ENCODE data around the gene ATF6. TPM values are rescaled to one million over a fixed set of nuclear protein-coding genes. Genes with fewer than 3 reads are reported as not detected.

ATF6 gene
- total RNA-seq, 1 experiment from 2014 or later = 16.4 TPM

- DNase-seq (ENCODE audit: low read depth, low spot score) (no peak), ATAC-seq (no peak)
- ChIA-PET CTCF (no interaction called here), POLR2A (no interaction called here)
- in situ Hi-C loops (cut with HindIII; ENCODE audit: low pct_unique_long_range_greater_than_20kb, low sequenced_read_pairs) = no loop called here
- BruUV-seq (replicated peaks) = no TSS peak
- H3K36me3 ChIP-seq (ENCODE audit: control insufficient read depth, insufficient read depth, low read length) = no peaks in the 10 kb centered on the region
- H3K4me1 ChIP-seq (ENCODE audit: control insufficient read depth, insufficient read depth, low read length) = no peaks in the 10 kb centered on the region
- no peaks in the 10 kb centered on the region for H3K9me3 ChIP-seq (ENCODE audit: control insufficient read depth, insufficient read depth, low read depth, low read length)
- H3K27ac ChIP-seq (ENCODE audit: low read length) = no peak overlapping the region
- TF ChIP-seq SIN3A (IDR thresholded peaks at IDR 0.05; ENCODE audit: borderline replicate concordance, insufficient read depth, low read depth, low read length) = no peak
- TF ChIP-seq, protein P1, sequence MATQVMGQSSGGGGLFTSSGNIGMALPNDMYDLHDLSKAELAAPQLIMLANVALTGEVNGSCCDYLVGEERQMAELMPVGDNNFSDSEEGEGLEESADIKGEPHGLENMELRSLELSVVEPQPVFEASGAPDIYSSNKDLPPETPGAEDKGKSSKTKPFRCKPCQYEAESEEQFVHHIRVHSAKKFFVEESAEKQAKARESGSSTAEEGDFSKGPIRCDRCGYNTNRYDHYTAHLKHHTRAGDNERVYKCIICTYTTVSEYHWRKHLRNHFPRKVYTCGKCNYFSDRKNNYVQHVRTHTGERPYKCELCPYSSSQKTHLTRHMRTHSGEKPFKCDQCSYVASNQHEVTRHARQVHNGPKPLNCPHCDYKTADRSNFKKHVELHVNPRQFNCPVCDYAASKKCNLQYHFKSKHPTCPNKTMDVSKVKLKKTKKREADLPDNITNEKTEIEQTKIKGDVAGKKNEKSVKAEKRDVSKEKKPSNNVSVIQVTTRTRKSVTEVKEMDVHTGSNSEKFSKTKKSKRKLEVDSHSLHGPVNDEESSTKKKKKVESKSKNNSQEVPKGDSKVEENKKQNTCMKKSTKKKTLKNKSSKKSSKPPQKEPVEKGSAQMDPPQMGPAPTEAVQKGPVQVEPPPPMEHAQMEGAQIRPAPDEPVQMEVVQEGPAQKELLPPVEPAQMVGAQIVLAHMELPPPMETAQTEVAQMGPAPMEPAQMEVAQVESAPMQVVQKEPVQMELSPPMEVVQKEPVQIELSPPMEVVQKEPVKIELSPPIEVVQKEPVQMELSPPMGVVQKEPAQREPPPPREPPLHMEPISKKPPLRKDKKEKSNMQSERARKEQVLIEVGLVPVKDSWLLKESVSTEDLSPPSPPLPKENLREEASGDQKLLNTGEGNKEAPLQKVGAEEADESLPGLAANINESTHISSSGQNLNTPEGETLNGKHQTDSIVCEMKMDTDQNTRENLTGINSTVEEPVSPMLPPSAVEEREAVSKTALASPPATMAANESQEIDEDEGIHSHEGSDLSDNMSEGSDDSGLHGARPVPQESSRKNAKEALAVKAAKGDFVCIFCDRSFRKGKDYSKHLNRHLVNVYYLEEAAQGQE (IDR thresholded peaks at IDR 0.05; ENCODE audit: insufficient read depth in 1 of 2, low read depth in 2 of 2, low read length in 1 of 2) = no peak
- no peak for TF ChIP-seq CTCF (IDR thresholded peaks at IDR 0.05)
- no peak for TF ChIP-seq POLR2AphosphoS5 (IDR thresholded peaks at IDR 0.05; ENCODE audit: low read depth, low read length)
- TF ChIP-seq TCF7L2 (IDR thresholded peaks at IDR 0.05; ENCODE audit: low read depth, low read length) = no peak
- H3K27me3 ChIP-seq (ENCODE audit: control insufficient read depth, insufficient read depth, low read length) = no peaks in the 10 kb centered on the region
- intact Hi-C loops (cut with micrococcal nuclease; ENCODE audit: unreplicated experiment) = no loop called here
- no peak overlapping the region for H3K4me3 ChIP-seq (ENCODE audit: low read depth in 2 of 2, low read length in 2 of 2)
These were observed 50.1 kb downstream of the ATF6 start for GRCh38 chr1:161816201-161816600.

DNA sequence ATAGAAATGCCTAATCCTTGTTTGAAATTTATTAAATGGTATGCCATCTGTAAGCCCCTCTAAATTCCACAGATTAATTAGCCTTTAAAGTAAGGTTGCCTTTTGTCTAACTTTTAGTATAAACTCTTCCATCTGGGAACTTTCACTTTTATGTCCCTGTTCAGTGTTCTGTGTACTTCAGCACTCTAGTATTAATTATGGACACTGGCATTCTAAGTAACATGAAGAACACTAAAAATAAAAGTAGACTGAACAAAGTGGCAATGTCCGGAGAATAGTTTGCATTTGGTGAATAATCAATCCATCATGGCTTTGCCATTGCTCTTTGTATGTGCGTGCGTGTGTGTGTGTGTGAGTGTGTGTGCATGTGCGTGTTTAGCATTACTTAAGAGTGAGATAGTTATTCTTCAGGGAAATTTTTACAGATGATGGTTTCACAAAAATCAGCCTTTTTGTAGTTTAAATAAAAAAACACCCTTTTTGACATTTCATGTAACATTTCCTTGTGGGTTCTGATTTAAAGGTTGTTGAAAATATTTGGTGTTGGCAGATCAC is 51.1 kb downstream of the ATF6 start:
- H3K36me3 ChIP-seq (ENCODE audit: control insufficient read depth, insufficient read depth, low read length) = no peaks in the 10 kb centered on the region
- intact Hi-C loops (cut with micrococcal nuclease; ENCODE audit: unreplicated experiment) = no loop called here
- H3K4me3 ChIP-seq (ENCODE audit: low read depth in 2 of 2, low read length in 2 of 2) = no peak overlapping the region
- CTCF ChIA-PET = no interaction called here
- H3K27ac ChIP-seq (ENCODE audit: low read length) = no peak overlapping the region
- no peak for TF ChIP-seq POLR2AphosphoS5 (IDR thresholded peaks at IDR 0.05; ENCODE audit: low read depth, low read length)
- no peak for TF ChIP-seq TCF7L2 (IDR thresholded peaks at IDR 0.05; ENCODE audit: low read depth, low read length)
- no peak for TF ChIP-seq SIN3A (IDR thresholded peaks at IDR 0.05; ENCODE audit: borderline replicate concordance, insufficient read depth, low read depth, low read length)
- TF ChIP-seq, protein P1 (IDR thresholded peaks at IDR 0.05; ENCODE audit: insufficient read depth in 1 of 2, low read depth in 2 of 2, low read length in 1 of 2) = no peak
- no peak for TF ChIP-seq CTCF (IDR thresholded peaks at IDR 0.05)
- ATAC-seq = no peak
- no peaks in the 10 kb centered on the region for H3K4me1 ChIP-seq (ENCODE audit: control insufficient read depth, insufficient read depth, low read length)
- no peak for DNase-seq (ENCODE audit: low read depth, low spot score)
- in situ Hi-C loops (cut with HindIII; ENCODE audit: low pct_unique_long_range_greater_than_20kb, low sequenced_read_pairs) = no loop called here
- BruUV-seq (replicated peaks) = no TSS peak
- H3K27me3 ChIP-seq (ENCODE audit: control insufficient read depth, insufficient read depth, low read length) = no peaks in the 10 kb centered on the region
- no peaks in the 10 kb centered on the region for H3K9me3 ChIP-seq (ENCODE audit: control insufficient read depth, insufficient read depth, low read depth, low read length)
- POLR2A ChIA-PET = no interaction called here

Measured in Panc1 (cell line).